ENCODE measurements around the gene DNAI2.
"Not testable (repeated sequence)": the region's sequence is repeated elsewhere in the genome, so short reads cannot be mapped to it uniquely, and the experiment has no call there.

DNAI2 gene

GRCh38 chr17:74277935-74278334, 3.9 kb downstream of the DNAI2 start:
- DNase-seq = no peak

DNA sequence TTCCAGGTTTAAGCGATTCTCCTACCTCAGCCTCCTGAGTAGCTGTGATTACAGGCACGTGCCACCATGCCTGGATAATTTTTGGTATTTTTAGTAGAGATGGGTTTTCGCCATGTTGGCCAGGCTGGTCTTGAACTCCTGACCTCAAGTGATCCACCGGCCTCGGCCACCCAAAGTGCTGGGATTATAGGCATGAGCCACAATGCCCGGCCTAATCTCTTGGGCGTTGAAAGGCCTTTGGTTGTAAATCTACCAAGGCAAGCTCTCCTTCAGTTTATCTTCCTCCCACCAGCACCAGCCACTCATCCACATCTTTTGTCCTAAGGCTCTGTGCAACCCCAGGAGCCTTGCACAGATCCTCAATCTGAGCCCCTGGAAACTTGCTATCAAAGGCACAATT, 5.6 kb downstream of the DNAI2 start:
- DNase-seq = not testable (repeated sequence)

- peak; percentile 72 for DNase-seq
These were observed 6.1 kb downstream of the DNAI2 start for GRCh38 chr17:74280093-74280513.

- DNase-seq = no peak
These were observed 7.8 kb downstream of the DNAI2 start for GRCh38 chr17:74281799-74282198.

- DNase-seq = not testable (repeated sequence)
These were observed 8.2 kb downstream of the DNAI2 start for GRCh38 chr17:74282274-74282586.

- peak; percentile 81 for DNase-seq
These were observed 8.7 kb downstream of the DNAI2 start for GRCh38 chr17:74282587-74283370.

DNA sequence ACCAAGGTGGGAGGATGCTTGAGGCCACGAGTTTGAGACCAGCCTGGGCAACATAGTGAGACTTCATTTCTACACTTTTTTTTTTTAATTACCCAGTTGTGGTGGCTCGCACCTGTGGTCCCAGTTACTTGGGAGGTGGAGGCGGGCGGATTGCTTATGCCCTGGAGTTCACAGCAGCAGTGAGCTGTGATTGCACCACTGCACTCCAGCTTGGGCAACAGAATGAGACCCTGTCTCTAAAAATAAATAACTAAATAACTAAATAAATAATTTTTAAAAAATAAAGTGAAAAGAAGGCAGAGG, 9.3 kb downstream of the DNAI2 start:
- peak; percentile 65 for DNase-seq

DNA sequence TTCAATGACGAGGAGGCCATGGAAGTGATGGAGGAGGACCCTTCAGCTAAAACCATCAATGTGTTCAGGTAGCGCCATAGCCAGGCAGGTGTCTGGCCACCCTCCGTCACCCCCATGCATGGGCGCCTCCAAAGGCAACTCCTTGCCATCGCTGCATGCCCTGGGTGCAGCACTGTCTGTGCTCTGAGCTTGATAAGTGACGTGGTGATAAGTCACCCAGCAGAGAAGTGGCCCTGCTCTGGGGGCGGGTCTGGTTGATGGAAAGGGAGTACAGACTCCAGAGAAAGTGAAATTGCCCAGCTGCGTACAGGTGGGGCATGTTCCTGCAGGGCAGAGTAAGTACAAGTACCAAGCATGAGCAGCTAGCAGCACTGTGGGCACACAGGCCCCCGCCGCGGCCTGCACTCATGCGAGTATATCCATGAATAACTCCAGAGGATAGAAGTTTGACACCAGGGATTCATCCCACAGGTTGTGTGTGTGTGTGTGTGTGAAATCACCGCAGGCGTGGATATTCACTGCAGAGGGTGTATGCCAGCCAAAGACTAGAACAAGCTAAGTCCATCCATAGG, 13.1 kb downstream of the DNAI2 start:
- DNase-seq = no peak

GRCh38 chr17:74288785-74289184, 14.8 kb downstream of the DNAI2 start:
- peak; percentile 69 for DNase-seq

DNA sequence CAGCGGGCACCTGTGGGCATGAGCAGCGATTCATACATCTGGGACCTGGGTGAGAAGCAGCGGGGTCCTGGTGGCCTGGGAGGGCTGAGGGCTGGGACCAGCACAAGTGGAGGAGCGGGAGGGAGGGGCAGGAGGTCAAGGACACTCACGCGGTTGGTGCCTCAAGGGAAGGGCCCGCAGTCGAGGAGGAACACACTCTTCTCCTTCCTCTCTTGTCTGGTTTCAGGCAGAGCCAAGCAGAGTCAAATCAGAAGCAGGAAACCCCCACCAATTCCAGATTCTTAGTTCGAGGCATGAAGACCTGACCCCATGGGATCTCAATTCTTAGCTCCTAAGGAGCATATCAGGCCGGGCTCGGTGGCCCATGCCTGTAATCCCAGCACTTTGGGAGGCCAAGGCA, 15.7 kb downstream of the DNAI2 start:
- DNase-seq = no peak

- DNase-seq = no peak
These were observed 16.3 kb downstream of the DNAI2 start for GRCh38 chr17:74290340-74290739.

DNA sequence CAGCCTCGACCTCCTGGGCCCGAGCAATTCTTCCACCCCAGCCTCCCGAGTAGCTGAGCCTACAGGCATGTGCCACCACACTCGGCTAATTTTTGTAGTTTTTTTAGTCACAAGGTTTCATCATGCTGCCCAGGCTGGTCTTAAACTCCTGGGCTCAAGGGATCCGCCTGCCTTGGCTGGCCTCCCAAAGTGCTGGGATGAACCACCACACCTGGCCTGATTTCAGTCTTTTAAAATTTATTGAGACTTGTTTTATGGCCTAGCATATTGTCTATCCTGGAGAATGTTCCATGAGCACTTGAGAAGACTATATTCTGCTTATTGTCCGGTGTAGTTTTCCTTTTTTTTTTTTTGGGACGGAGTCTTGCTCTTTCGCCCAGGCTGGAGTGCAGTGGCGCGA, 18.5 kb downstream of the DNAI2 start:
- no peak for DNase-seq

DNA sequence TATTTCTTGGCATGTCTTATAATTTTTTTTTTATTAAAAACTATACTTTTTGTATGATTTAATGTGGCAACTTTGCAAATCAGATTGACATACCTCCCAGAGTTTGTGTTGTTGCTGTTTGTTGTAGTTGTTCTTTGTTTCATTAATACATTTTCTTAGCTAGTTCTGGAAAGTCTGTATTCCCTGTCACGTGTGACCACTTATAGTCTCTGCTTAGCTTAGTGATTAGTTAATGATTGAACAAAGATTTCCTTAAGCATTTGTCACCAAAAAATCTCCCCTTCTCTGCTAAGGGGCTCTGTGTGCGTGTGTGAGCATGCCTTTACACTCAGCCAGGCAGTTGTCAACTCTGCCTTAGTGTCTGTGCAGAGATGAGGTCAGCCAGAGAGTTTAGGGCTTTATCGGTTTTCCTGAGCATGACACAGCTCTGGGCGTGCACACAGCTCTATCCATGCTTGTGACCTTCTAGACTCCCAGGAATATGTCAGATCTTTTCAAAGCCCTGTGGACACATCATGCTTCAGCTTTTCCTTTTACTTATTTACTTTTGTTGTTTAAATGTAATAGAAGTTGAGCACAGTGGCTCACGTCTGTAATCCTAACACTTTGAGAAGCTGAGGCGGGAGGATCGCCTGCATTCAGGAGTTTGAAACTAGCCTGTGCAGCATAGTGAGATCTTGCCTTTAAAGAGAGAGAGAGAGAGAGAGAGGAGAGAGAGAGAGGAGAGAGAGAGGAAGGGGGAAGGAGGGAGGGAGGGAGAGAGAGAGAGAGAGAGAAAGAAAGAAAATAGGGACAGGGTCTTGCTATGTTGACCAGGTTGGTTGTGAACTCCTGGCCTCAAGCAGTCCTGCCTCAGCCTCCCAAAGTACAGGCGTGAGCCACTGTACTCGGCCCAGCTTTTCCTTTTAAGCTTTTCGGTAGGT, 21.9 kb downstream of the DNAI2 start:
- DNase-seq = no peak

DNA sequence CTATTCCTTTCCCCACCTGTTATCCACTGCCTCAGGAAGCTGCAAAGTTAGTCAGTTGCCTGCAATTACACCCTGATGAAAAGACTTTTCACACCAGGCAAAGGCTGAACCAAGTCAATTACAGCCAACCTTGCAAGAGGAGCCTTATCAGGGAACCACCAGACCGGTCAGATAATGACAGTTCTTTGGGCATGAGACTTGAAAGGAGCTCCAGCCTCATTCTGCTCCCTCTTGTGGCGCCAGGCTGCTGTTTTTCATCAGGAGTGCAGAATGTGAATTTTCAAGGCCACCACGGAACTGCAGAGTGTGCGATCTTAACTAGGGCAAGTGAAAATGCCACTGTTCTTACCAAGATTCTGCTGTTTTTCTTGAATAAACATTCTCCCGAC, 22.5 kb downstream of the DNAI2 start:
- DNase-seq = no peak

- DNase-seq = peak; percentile 75
These were observed 23.9 kb downstream of the DNAI2 start for GRCh38 chr17:74297941-74298340.

- DNase-seq = no peak
These were observed 24.7 kb downstream of the DNAI2 start for GRCh38 chr17:74298778-74299177.

DNA sequence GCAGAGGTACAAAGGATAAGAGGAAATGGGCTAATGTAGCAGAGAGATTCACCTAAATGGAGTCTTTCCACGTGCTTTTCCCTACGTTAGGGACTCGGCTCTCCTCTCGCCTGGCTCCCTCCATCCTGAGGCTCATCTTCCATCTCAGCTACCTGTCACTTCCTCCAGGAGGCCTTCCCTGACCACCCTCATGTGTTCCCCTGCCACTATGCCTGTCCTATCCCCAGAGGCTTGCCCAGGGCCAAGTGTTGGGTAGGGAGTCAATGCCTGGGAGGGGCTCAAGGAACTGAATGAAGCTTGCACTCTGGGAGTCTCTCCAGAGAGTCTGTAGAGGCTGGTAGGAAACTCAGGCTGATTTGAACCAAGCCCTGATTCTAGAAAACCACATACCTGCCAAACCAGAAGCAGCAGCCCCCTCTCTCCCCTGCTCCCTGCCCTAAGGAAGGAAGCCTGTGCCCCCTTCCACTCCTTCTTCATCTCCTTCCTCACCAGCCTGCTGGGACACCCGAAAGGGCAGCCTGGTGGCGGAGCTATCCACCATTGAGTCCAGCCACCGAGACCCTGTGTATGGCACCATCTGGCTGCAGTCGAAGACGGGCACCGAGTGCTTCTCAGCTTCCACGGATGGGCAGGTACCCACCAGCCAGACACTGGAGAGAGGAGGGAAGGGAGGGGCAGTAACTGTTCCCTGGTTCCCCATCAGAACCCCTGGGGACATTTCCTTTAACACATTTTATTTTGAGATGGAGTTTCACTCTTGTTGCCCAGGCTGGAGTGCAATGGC, 25.4 kb downstream of the DNAI2 start:
- no peak for DNase-seq

- no peak for DNase-seq
These were observed 29.3 kb downstream of the DNAI2 start for GRCh38 chr17:74303305-74303704.

GRCh38 chr17:74304184-74304583, 30.1 kb downstream of the DNAI2 start:
- no peak for DNase-seq

DNA sequence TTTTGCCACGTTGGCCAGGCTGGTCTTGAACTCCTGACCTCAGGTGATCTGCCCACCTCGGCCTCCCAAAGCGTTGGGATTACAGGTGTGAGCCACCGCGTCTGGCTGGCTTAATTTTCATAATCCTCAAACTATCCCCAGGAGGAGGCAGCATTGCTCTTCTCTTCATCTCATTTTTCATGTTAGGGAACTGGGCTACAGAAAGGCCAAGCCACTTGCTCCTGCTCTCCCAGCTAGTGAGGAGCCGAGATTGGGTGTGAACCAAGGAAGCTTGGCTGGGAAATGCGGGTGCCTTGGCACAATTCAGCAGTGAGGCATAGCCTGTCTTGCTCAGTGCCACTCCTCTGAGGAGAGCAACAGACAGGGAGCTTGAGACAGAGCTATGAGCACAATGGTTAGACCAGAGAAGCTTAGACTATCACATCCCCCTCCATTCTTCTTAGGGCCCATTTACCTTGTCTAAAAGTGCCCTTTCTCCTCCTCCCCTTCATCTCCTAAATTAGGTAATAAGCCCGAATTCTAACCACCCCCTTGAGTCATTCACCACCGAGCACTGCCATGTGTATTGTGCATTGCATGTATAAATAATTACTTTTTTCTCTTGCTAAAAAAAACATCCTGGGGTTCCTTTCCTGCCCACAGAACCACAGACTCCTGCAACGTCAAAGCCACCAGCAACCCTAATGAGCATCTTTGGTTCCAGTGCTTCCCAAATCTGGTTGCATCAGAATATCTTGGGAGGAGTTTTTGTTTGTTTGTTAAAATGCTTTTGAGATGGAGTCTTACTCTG, 32.0 kb downstream of the DNAI2 start:
- no peak for DNase-seq

- no peak for DNase-seq
These were observed 34.1 kb downstream of the DNAI2 start for GRCh38 chr17:74307984-74308773.

DNA sequence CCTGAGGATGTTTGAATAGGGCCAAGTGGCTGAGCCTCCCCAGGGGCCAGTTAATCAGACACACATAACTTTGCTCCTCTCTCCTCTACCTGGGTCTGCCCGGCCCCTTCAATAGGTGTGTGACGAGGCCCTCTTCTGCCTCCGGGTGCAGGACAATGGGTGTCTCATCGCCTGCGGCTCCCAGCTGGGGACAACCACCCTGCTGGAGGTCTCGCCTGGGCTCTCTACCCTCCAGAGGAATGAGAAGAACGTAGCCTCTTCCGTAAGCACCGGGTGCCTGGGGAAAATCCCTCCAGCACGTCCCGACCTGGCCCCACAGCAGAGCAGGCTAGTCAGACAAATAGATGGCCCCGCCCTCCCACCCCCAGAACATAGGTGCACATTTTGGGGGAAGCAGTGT, 35.9 kb downstream of the DNAI2 start:
- DNase-seq = no peak
